HFFc6 (cell line): ENCODE data around the gene CASP4. TPM values are rescaled to one million over a fixed set of nuclear protein-coding genes. Genes with fewer than 3 reads are reported as not detected.

ENCODE experiments used
- DNase-seq: peaks from one replicate; pipeline ENCODE4 v3.0.0-alpha.2; 2018
- H3K27ac Mint-ChIP-seq: 2 replicates; pipeline ENCODE4 v1.8.0; 2020; ENCODE audit warnings: mild to moderate bottlenecking, mixed read lengths
- H3K27me3 Mint-ChIP-seq: 2 replicates; pipeline ENCODE4 v1.8.0; 2021; ENCODE audit warnings: mild to moderate bottlenecking, moderate library complexity, mixed read lengths; ENCODE audit not compliant: insufficient read depth
- H3K36me3 Mint-ChIP-seq: 2 replicates; pipeline ENCODE4 v1.8.0; 2021; ENCODE audit warnings: low read depth, mixed read lengths
- H3K4me1 Mint-ChIP-seq: 2 replicates; pipeline ENCODE4 v1.8.0; 2020; ENCODE audit warnings: low read depth, mixed read lengths
- H3K4me3 Mint-ChIP-seq: 2 replicates; pipeline ENCODE4 v1.8.0; 2020; ENCODE audit warnings: mild to moderate bottlenecking, moderate library complexity, mixed read lengths
- H3K9me3 Mint-ChIP-seq: 2 replicates; pipeline ENCODE4 v1.8.0; 2020; ENCODE audit warnings: mild to moderate bottlenecking, mixed read lengths
- CTCF ChIP-seq: fragments of 200-600 bp; sonication (generic); IDR thresholded peaks from 2 replicates; pipeline ENCODE4 v1.5.0; 2021; ENCODE audit warnings: antibody characterized with exemption, mild to moderate bottlenecking
- long read RNA-seq: library from polyadenylated mRNA; unstranded; transcript quantifications from one replicate; pipeline ENCODE4 v2.0.0, GENCODE V29; 2019
- total RNA-seq, 6 experiments: library from RNA; stranded (reverse); fragmentation: NEBNext Ultra II Directional; extraction: Animal tissue kit (Norgen Biotek cat#: 25700); gene quantifications; 2 replicates in 1 of 6; 3 replicates in 5 of 6; pipeline ENCODE4 v1.2.3, GENCODE V29; 2021

Gene CASP4
- 10 to 100 TPM; 52.7 to 71.6 (median 60.8) TPM for total RNA-seq
- long read RNA-seq, transcript CASP4-203 (9 exons, 2,158 nt), result major isoform, 71 of 84 reads
- long read RNA-seq, partial matches to known transcripts, result 5 of 84 reads
- long read RNA-seq, other reads (novel, unspliced or antisense), result 7 of 84 reads

- peak within 1 kb of the TSS; percentile 93 for H3K4me3 Mint-ChIP-seq
- peaks cover 23% of the 10 kb centered on the region for H3K9me3 Mint-ChIP-seq
- H3K27ac Mint-ChIP-seq, result peak within 1 kb of the TSS; percentile 98
- DNase-seq, result peak; percentile 52
- H3K27me3 Mint-ChIP-seq, result no peaks in the 10 kb centered on the region; the same call in 1 of the 2 replicates
- peaks cover 45% of the 10 kb centered on the region for H3K36me3 Mint-ChIP-seq
- no peak for TF ChIP-seq CTCF
- H3K4me1 Mint-ChIP-seq, result peaks cover 50% of the 10 kb centered on the region
Observed at GRCh38 chr11:104968355-104968855, at the start of gene CASP4. CASP4 (minus strand) TSS chr11:104968574; CDS start chr11:104968525, 49 bp downstream.

GRCh38 chr11:105007463-105007862 lies 39.1 kb upstream of the CASP4 start:
- no peak for DNase-seq
- no peak overlapping the region for H3K4me3 Mint-ChIP-seq
- no peak overlapping the region for H3K27ac Mint-ChIP-seq
- H3K4me1 Mint-ChIP-seq, result peaks cover 17% of the 10 kb centered on the region
- H3K36me3 Mint-ChIP-seq, result no peaks in the 10 kb centered on the region
- no peak for TF ChIP-seq CTCF
- no peaks in the 10 kb centered on the region for H3K9me3 Mint-ChIP-seq
- no peaks in the 10 kb centered on the region for H3K27me3 Mint-ChIP-seq

GRCh38 chr11:105005451-105005845 lies 37.1 kb upstream of the CASP4 start:
- no peak for TF ChIP-seq CTCF
- Mint-ChIP-seq H3K27me3 (no peaks in the 10 kb centered on the region), H3K27ac (no peak overlapping the region), H3K9me3 (peaks cover 4% of the 10 kb centered on the region; the same call in 1 of the 2 replicates), H3K36me3 (peaks cover 5% of the 10 kb centered on the region), H3K4me3 (no peak overlapping the region), H3K4me1 (peaks cover 25% of the 10 kb centered on the region)
- DNase-seq, result no peak

- H3K4me1 Mint-ChIP-seq, result peaks cover 25% of the 10 kb centered on the region
- H3K27me3 Mint-ChIP-seq, result no peaks in the 10 kb centered on the region; the same call in 1 of the 2 replicates
- no peak overlapping the region for H3K4me3 Mint-ChIP-seq
- DNase-seq, result no peak
- no peak for TF ChIP-seq CTCF
- peaks cover 5% of the 10 kb centered on the region for H3K36me3 Mint-ChIP-seq
- peaks cover 4% of the 10 kb centered on the region; the same call in 1 of the 2 replicates for H3K9me3 Mint-ChIP-seq
- no peak overlapping the region for H3K27ac Mint-ChIP-seq
Observed at GRCh38 chr11:105004021-105004420, 35.6 kb upstream of the CASP4 start.

GRCh38 chr11:105003151-105003550 lies 34.8 kb upstream of the CASP4 start:
- DNase-seq, result no peak
- peaks cover 25% of the 10 kb centered on the region for H3K4me1 Mint-ChIP-seq
- no peak for TF ChIP-seq CTCF
- H3K4me3 Mint-ChIP-seq, result no peak overlapping the region
- H3K36me3 Mint-ChIP-seq, result peaks cover 5% of the 10 kb centered on the region
- peaks cover 4% of the 10 kb centered on the region; the same call in 1 of the 2 replicates for H3K9me3 Mint-ChIP-seq
- H3K27ac Mint-ChIP-seq, result no peak overlapping the region
- no peaks in the 10 kb centered on the region; the same call in 1 of the 2 replicates for H3K27me3 Mint-ChIP-seq
